Omental fat pad (tissue), 4 donors: ENCODE data around the gene CHCHD3. TPM values are rescaled to one million over a fixed set of nuclear protein-coding genes. Genes with fewer than 3 reads are reported as not detected.
"Not testable (repeated sequence)": the region's sequence is repeated elsewhere in the genome, so short reads cannot be mapped to it uniquely, and the experiment has no call there.

Experiments used
- ATAC-seq: fragments of 150-250 bp; one replicate; pipeline ENCODE4 v1.9.1; 2016; ENCODE audit warnings: mild to moderate bottlenecking, moderate library complexity; ENCODE audit not compliant: low FRiP score
- DNase-seq: peaks from one replicate; pipeline ENCODE4 v3.0.0-alpha.2; 2019; ENCODE audit warnings: low spot score
- total RNA-seq, 4 donors: library from RNA; depleted of rRNA; stranded (reverse); fragments of >200 nt; gene quantifications; one replicate each; pipeline ENCODE4 v1.1.0, GENCODE V29; 2016
- TF ChIP-seq, protein P1 (sequence below), 3 donors: fragments of 450-650 bp; IDR thresholded peaks; one replicate each; pipeline ENCODE4 v1.5.1; 2016 to 2017; ENCODE audit warnings: antibody characterized with exemption in 3 of 3, mild to moderate bottlenecking in 3 of 3, moderate library complexity in 2 of 3

Gene CHCHD3
- total RNA-seq, 4 donors from 2014 or later = 53.0 to 63.1 (median 56.5) TPM

- TF ChIP-seq, protein P1, sequence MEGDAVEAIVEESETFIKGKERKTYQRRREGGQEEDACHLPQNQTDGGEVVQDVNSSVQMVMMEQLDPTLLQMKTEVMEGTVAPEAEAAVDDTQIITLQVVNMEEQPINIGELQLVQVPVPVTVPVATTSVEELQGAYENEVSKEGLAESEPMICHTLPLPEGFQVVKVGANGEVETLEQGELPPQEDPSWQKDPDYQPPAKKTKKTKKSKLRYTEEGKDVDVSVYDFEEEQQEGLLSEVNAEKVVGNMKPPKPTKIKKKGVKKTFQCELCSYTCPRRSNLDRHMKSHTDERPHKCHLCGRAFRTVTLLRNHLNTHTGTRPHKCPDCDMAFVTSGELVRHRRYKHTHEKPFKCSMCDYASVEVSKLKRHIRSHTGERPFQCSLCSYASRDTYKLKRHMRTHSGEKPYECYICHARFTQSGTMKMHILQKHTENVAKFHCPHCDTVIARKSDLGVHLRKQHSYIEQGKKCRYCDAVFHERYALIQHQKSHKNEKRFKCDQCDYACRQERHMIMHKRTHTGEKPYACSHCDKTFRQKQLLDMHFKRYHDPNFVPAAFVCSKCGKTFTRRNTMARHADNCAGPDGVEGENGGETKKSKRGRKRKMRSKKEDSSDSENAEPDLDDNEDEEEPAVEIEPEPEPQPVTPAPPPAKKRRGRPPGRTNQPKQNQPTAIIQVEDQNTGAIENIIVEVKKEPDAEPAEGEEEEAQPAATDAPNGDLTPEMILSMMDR (IDR thresholded peaks at IDR 0.05) = no peak
- DNase-seq (no peak), ATAC-seq (no peak)
Measured at GRCh38 chr7:132934017-132934416, 147.9 kb downstream of the CHCHD3 start.

DNA sequence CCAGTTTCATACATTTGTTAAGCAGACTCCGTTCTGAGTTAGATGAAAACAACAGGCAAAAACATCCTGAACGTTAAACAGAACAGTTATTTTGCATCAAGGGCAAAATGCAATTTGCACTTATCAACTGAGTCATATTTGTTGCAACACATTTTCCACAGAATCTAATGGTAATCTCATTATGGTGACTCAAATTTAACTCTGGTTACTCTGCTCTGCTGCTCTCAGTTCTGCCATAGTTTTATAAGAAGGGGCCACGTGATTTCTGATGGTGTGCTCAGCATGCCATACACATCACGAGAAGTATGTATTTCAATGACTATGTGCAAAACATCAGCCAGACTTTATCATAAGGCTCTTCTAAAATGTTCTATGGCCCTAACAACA, 148.8 kb downstream of the CHCHD3 start:
- no peak for DNase-seq
- peak; percentile 94 for ATAC-seq
- TF ChIP-seq, protein P1 (IDR thresholded peaks at IDR 0.05) = no peak

DNA sequence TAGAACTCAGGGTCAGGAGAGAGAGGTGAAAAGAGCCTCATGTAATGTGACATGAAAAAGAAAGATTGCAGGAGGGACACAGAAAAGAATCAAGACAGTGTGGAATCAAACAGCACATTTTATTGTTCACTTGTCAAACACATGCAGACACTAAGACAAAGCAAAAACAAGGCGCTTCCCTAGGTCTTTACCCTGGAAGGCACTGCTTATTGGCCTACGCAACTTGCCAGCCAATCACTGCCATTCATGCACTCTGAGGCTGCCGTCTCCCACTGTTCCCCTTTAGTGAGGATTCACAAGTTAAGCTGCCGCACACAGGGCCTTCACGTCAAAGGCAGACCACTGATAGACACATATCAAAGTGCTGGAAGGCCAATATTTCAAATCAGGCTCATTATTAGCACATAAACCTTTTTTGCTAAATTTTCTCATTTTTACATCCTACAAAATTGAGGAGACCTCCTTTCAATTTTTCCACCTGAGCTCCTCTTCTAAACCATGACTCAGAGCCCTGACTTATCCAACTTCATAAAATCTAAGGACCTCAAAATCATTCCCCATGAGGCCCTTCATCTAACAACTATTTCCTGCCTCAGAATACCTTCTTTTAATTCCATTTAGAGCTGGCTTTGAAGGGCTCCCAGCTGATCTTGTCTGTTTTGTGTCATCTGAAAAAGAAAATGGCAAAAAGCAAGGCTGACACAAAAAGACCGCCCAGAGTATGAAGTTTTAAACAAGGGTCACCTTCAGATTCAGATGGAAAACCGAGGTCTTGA, 149.4 kb downstream of the CHCHD3 start:
- ATAC-seq (no peak), DNase-seq (no peak)
- TF ChIP-seq, protein P1 (IDR thresholded peaks at IDR 0.05) = no peak

- no peak for DNase-seq
- ATAC-seq = no peak
- TF ChIP-seq, protein P1 (IDR thresholded peaks at IDR 0.05) = no peak
Measured at GRCh38 chr7:132930881-132931280, 151.0 kb downstream of the CHCHD3 start.

GRCh38 chr7:132929944-132930343, 151.9 kb downstream of the CHCHD3 start:
- DNase-seq, ATAC-seq: not testable (repeated sequence)

DNA sequence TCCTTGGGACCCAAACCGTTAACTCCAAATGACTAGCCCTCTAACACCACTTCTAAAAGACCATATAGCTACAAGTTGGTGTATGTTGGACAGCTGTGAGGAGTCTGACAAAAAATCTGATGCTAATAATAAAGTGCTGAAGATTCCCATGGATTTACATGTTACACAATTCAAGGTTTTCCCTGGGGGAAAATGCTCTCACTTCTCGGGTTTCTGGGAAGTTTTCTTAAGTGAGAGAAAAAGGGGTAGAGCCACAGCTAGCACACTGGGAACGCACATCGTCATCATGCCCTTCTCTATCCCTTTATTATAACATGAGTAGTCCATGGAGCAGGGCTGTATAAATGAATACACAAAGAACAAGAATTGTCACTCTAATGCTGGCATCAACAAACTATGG, 162.1 kb downstream of the CHCHD3 start:
- DNase-seq = no peak
- no peak for ATAC-seq
- TF ChIP-seq, protein P1 (IDR thresholded peaks at IDR 0.05) = no peak

DNA sequence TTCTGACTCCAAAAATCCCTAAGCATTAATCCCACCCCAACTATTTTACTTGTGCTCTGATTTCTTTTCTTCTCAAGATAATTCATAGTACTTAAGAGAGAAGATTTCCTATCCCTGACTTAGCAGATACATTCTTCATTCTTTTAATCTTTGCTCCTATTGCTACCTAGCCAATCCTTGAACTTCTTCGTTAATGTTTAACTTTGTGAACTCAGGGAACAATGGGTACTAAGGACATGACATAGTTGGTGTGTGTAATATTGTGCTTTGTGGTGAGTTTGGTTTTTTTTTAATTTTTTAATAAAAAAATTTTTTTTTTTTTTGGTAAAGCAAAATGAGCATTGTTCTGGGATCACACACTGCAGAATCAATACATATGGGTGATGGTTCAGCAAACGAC, 166.2 kb downstream of the CHCHD3 start:
- TF ChIP-seq, protein P1 (IDR thresholded peaks at IDR 0.05) = no peak
- no peak for DNase-seq
- ATAC-seq = no peak
